WTC11 (cell line): ENCODE data around the gene CNOT6L. TPM values are rescaled to one million over a fixed set of nuclear protein-coding genes. Genes with fewer than 3 reads are reported as not detected.

Experiments
- ATAC-seq: fragments of 200-7000 bp; cut with Tn5 transposase; 2 replicates; pipeline ENCODE4 v1.10.0; 2021; ENCODE audit warnings: mild to moderate bottlenecking, moderate library complexity
- CTCF ChIA-PET: fragments of 300-600 bp; sonication (Branson Sonifier 250); formaldehyde crosslinking; loops from one replicate; lab custom pipeline; 2021; ENCODE audit warnings: antibody characterized with exemption; lab: Charles Lee
- POLR2A ChIA-PET: fragments of 350-600 bp; sonication (Branson Sonifier 250); formaldehyde crosslinking; loops from one replicate; lab custom pipeline; 2021; ENCODE audit warnings: antibody characterized with exemption; lab: Charles Lee
- DNase-seq: peaks from one replicate; pipeline ENCODE4 v3.0.0; 2021; ENCODE audit warnings: low spot score
- H3K27ac Mint-ChIP-seq: 2 replicates; pipeline ENCODE4 v1.8.0; 2021; ENCODE audit warnings: mixed read lengths
- H3K27me3 Mint-ChIP-seq: 2 replicates; pipeline ENCODE4 v1.8.0; 2021; ENCODE audit warnings: low read depth, mild to moderate bottlenecking, moderate library complexity, mixed read lengths
- H3K36me3 Mint-ChIP-seq: 2 replicates; pipeline ENCODE4 v1.8.0; 2021; ENCODE audit warnings: mixed read lengths
- H3K4me1 Mint-ChIP-seq: 2 replicates; pipeline ENCODE4 v1.8.0; 2022; ENCODE audit warnings: mixed read lengths
- H3K4me3 Mint-ChIP-seq: 2 replicates; pipeline ENCODE4 v1.8.0; 2021; ENCODE audit warnings: mild to moderate bottlenecking, moderate library complexity, mixed read lengths
- H3K9me3 Mint-ChIP-seq: 2 replicates; pipeline ENCODE4 v1.8.0; 2021; ENCODE audit warnings: mixed read lengths
- AFF4 ChIP-seq: sonication (generic); formaldehyde crosslinking; IDR thresholded peaks from 2 replicates; pipeline ENCODE4 v1.8.1; 2023; ENCODE audit warnings: mild to moderate bottlenecking, missing genetic modification reagents, borderline replicate concordance
- CDX4 ChIP-seq: fragments of 250-450 bp; sonication (Bioruptor Pico); IDR thresholded peaks from 2 replicates; pipeline ENCODE4 v1.9.0; 2021; ENCODE audit warnings: moderate library complexity, mild to moderate bottlenecking, inconsistent platforms, borderline replicate concordance
- CREM ChIP-seq: sonication (generic); formaldehyde crosslinking; IDR thresholded peaks from 2 replicates; pipeline ENCODE4 v1.8.1; 2022; ENCODE audit warnings: mild to moderate bottlenecking, missing genetic modification reagents, moderate library complexity
- ELF4 ChIP-seq: sonication (generic); formaldehyde crosslinking; IDR thresholded peaks from 2 replicates; pipeline ENCODE4 v1.8.1; 2022; ENCODE audit warnings: low read depth, mild to moderate bottlenecking, moderate library complexity, missing genetic modification reagents
- EMX1 ChIP-seq: fragments of 250-450 bp; sonication (Bioruptor Pico); IDR thresholded peaks from 2 replicates; pipeline ENCODE4 v1.8.0; 2021; ENCODE audit warnings: mild to moderate bottlenecking
- FOXK1 ChIP-seq: sonication (generic); formaldehyde crosslinking; IDR thresholded peaks from 2 replicates; pipeline ENCODE4 v1.8.0; 2022; ENCODE audit warnings: mild to moderate bottlenecking, moderate library complexity, missing genetic modification reagents
- MLX ChIP-seq: sonication (generic); formaldehyde crosslinking; IDR thresholded peaks from 2 replicates; pipeline ENCODE4 v1.8.1; 2023; ENCODE audit warnings: mild to moderate bottlenecking, missing genetic modification reagents, moderate library complexity
- MXD4 ChIP-seq: fragments of 250-450 bp; sonication (Bioruptor Pico); IDR thresholded peaks from 2 replicates; pipeline ENCODE4 v1.8.0; 2021; ENCODE audit warnings: mild to moderate bottlenecking, moderate library complexity, borderline replicate concordance
- NFATC4 ChIP-seq: fragments of 250-450 bp; sonication (Bioruptor Pico); IDR thresholded peaks from 2 replicates; pipeline ENCODE4 v1.9.0; 2021; ENCODE audit warnings: mild to moderate bottlenecking
- SOX15 ChIP-seq: fragments of 250-450 bp; sonication (Bioruptor Pico); IDR thresholded peaks from 2 replicates; pipeline ENCODE4 v1.9.0; 2021; ENCODE audit warnings: mild to moderate bottlenecking
- SP1 ChIP-seq: sonication (generic); formaldehyde crosslinking; conservative IDR thresholded peaks from 2 replicates; pipeline ENCODE4 v1.8.1; 2022; ENCODE audit warnings: missing genetic modification reagents
- TP53 ChIP-seq: sonication (generic); formaldehyde crosslinking; IDR thresholded peaks from 2 replicates; pipeline ENCODE4 v1.8.1; 2023; ENCODE audit warnings: mild to moderate bottlenecking, missing genetic modification reagents
- ZNF219 ChIP-seq: sonication (generic); formaldehyde crosslinking; IDR thresholded peaks from 2 replicates; pipeline ENCODE4 v1.8.0; 2023; ENCODE audit warnings: missing genetic modification reagents, mild to moderate bottlenecking, borderline replicate concordance
- ZNF671 ChIP-seq: fragments of 250-450 bp; sonication (Bioruptor Pico); IDR thresholded peaks from 2 replicates; pipeline ENCODE4 v1.8.0; 2021; ENCODE audit warnings: mild to moderate bottlenecking
- total RNA-seq: library from RNA; stranded (reverse); gene quantifications from 3 replicates; pipeline ENCODE4 v1.2.3, GENCODE V29; 2021
- TF ChIP-seq, protein P1 (sequence below): sonication (generic); formaldehyde crosslinking; IDR thresholded peaks from 2 replicates; pipeline ENCODE4 v1.8.0; 2023; ENCODE audit warnings: missing genetic modification reagents, mild to moderate bottlenecking, borderline replicate concordance
- TF ChIP-seq, protein P2 (sequence below): sonication (generic); formaldehyde crosslinking; IDR thresholded peaks from 2 replicates; pipeline ENCODE4 v1.8.1; 2023; ENCODE audit warnings: mild to moderate bottlenecking, moderate library complexity, missing genetic modification reagents
- TF ChIP-seq, protein P3 (sequence below): fragments of 250-450 bp; sonication (Bioruptor Pico); IDR thresholded peaks from 2 replicates; pipeline ENCODE4 v2.1.2; 2022; ENCODE audit warnings: mild to moderate bottlenecking, moderate library complexity
- TF ChIP-seq, protein P4 (sequence below): sonication (generic); formaldehyde crosslinking; IDR thresholded peaks from 2 replicates; pipeline ENCODE4 v1.8.1; 2022; ENCODE audit warnings: mild to moderate bottlenecking, moderate library complexity, missing genetic modification reagents
- TF ChIP-seq, protein P5 (sequence below): sonication (generic); formaldehyde crosslinking; IDR thresholded peaks from 2 replicates; pipeline ENCODE4 v1.8.1; 2022; ENCODE audit warnings: low read depth, mild to moderate bottlenecking, moderate library complexity, missing genetic modification reagents, borderline replicate concordance

Gene CNOT6L
- total RNA-seq, 1 experiment from 2014 or later, result 21.6 TPM

- TF ChIP-seq SOX15, result no peak
- TF ChIP-seq, protein P1, sequence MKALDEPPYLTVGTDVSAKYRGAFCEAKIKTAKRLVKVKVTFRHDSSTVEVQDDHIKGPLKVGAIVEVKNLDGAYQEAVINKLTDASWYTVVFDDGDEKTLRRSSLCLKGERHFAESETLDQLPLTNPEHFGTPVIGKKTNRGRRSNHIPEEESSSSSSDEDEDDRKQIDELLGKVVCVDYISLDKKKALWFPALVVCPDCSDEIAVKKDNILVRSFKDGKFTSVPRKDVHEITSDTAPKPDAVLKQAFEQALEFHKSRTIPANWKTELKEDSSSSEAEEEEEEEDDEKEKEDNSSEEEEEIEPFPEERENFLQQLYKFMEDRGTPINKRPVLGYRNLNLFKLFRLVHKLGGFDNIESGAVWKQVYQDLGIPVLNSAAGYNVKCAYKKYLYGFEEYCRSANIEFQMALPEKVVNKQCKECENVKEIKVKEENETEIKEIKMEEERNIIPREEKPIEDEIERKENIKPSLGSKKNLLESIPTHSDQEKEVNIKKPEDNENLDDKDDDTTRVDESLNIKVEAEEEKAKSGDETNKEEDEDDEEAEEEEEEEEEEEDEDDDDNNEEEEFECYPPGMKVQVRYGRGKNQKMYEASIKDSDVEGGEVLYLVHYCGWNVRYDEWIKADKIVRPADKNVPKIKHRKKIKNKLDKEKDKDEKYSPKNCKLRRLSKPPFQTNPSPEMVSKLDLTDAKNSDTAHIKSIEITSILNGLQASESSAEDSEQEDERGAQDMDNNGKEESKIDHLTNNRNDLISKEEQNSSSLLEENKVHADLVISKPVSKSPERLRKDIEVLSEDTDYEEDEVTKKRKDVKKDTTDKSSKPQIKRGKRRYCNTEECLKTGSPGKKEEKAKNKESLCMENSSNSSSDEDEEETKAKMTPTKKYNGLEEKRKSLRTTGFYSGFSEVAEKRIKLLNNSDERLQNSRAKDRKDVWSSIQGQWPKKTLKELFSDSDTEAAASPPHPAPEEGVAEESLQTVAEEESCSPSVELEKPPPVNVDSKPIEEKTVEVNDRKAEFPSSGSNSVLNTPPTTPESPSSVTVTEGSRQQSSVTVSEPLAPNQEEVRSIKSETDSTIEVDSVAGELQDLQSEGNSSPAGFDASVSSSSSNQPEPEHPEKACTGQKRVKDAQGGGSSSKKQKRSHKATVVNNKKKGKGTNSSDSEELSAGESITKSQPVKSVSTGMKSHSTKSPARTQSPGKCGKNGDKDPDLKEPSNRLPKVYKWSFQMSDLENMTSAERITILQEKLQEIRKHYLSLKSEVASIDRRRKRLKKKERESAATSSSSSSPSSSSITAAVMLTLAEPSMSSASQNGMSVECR (CRISPR knock-in tag), result no peak
- TF ChIP-seq, protein P2, sequence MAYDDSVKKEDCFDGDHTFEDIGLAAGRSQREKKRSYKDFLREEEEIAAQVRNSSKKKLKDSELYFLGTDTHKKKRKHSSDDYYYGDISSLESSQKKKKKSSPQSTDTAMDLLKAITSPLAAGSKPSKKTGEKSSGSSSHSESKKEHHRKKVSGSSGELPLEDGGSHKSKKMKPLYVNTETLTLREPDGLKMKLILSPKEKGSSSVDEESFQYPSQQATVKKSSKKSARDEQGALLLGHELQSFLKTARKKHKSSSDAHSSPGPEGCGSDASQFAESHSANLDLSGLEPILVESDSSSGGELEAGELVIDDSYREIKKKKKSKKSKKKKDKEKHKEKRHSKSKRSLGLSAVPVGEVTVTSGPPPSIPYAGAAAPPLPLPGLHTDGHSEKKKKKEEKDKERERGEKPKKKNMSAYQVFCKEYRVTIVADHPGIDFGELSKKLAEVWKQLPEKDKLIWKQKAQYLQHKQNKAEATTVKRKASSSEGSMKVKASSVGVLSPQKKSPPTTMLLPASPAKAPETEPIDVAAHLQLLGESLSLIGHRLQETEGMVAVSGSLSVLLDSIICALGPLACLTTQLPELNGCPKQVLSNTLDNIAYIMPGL (CRISPR knock-in tag), result no peak
- TF ChIP-seq MXD4 (CRISPR knock-in tag), result no peak
Measured at GRCh38 chr4:77715414-77716290, 103.5 kb downstream of the CNOT6L start (continued).

DNA sequence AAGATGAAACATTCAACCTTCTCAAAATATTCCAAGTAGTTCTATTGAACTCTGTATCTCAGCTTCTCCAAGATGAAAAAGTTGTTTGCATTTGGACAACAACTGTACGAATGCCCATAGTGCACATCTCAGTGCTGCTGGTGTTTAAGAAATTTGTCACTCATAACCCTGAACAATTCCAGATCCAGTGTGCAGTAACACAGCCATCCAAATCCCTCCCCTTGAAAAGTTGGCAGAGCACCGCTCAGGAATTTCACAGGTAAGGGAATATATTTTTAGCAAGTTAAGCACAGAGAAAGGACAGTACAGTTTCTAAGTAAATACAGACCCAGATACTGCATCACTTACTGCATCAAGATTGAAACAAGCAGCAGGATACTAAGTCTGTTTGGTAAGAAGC is 104.7 kb downstream of the CNOT6L start:
- ATAC-seq (no peak), DNase-seq (no peak)
- H3K4me1 Mint-ChIP-seq, result peaks cover 40% of the 10 kb centered on the region
- no peak overlapping the region for H3K27ac Mint-ChIP-seq
- no peaks in the 10 kb centered on the region for H3K36me3 Mint-ChIP-seq
- ChIA-PET CTCF (interaction anchor here (1.6 kb wide), 1 partner anchor 14 kb away, joined by 3 read pairs; no protein-coding TSS in a partner anchor), POLR2A (no interaction called here)
- no peaks in the 10 kb centered on the region for H3K9me3 Mint-ChIP-seq
- TF ChIP-seq SP1 (CRISPR knock-in tag), result no peak
- no peak for TF ChIP-seq EMX1
- TF ChIP-seq TP53 (CRISPR knock-in tag), result no peak
- no peak for TF ChIP-seq ZNF219
- no peak for TF ChIP-seq FOXK1 (CRISPR knock-in tag)
- TF ChIP-seq, protein P3, sequence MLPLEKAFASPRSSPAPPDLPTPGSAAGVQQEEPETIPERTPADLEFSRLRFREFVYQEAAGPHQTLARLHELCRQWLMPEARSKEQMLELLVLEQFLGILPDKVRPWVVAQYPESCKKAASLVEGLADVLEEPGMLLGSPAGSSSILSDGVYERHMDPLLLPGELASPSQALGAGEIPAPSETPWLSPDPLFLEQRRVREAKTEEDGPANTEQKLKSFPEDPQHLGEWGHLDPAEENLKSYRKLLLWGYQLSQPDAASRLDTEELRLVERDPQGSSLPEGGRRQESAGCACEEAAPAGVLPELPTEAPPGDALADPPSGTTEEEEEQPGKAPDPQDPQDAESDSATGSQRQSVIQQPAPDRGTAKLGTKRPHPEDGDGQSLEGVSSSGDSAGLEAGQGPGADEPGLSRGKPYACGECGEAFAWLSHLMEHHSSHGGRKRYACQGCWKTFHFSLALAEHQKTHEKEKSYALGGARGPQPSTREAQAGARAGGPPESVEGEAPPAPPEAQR (CRISPR knock-in tag), result no peak
- no peak for TF ChIP-seq CREM (CRISPR knock-in tag)
- no peak for TF ChIP-seq MLX (CRISPR knock-in tag)
- TF ChIP-seq, protein P4, sequence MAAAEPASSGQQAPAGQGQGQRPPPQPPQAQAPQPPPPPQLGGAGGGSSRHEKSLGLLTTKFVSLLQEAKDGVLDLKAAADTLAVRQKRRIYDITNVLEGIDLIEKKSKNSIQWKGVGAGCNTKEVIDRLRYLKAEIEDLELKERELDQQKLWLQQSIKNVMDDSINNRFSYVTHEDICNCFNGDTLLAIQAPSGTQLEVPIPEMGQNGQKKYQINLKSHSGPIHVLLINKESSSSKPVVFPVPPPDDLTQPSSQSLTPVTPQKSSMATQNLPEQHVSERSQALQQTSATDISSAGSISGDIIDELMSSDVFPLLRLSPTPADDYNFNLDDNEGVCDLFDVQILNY (CRISPR knock-in tag), result no peak
- TF ChIP-seq ZNF671, result no peak
- no peak for TF ChIP-seq NFATC4 (CRISPR knock-in tag)
- TF ChIP-seq CDX4 (CRISPR knock-in tag), result no peak
- TF ChIP-seq AFF4, result no peak
- TF ChIP-seq, protein P5, sequence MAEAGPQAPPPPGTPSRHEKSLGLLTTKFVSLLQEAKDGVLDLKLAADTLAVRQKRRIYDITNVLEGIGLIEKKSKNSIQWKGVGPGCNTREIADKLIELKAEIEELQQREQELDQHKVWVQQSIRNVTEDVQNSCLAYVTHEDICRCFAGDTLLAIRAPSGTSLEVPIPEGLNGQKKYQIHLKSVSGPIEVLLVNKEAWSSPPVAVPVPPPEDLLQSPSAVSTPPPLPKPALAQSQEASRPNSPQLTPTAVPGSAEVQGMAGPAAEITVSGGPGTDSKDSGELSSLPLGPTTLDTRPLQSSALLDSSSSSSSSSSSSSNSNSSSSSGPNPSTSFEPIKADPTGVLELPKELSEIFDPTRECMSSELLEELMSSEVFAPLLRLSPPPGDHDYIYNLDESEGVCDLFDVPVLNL (CRISPR knock-in tag), result no peak
- no peak for TF ChIP-seq ELF4 (CRISPR knock-in tag)
- no peaks in the 10 kb centered on the region for H3K27me3 Mint-ChIP-seq
- no peak overlapping the region for H3K4me3 Mint-ChIP-seq
